SW 1271 (cell line): ENCODE measurements around the gene GPNMB.
"Not testable (repeated sequence)": the region's sequence is repeated elsewhere in the genome, so short reads cannot be mapped to it uniquely, and the experiment has no call there.

Experiments used
- DNase-seq, 2 experiments: peaks; one replicate each; lab custom pipeline; 2025; lab: John Stamatoyannopoulos, UW

The GPNMB gene

GRCh38 chr7:23306936-23307521 is 60.5 kb downstream of the GPNMB start:
- no peak for DNase-seq

GRCh38 chr7:23308754-23309153 is 62.2 kb downstream of the GPNMB start:
- DNase-seq, result no peak

- DNase-seq, result not testable (repeated sequence)
These were observed 65.6 kb downstream of the GPNMB start for GRCh38 chr7:23312141-23312540.

GRCh38 chr7:23315366-23315765 is 68.8 kb downstream of the GPNMB start:
- no peak for DNase-seq
